Epithelial cell of prostate (primary cell): ENCODE data around the gene BROX.
"Not testable (repeated sequence)": the region's sequence is repeated elsewhere in the genome, so short reads cannot be mapped to it uniquely, and the experiment has no call there.

Experiments used
- DNase-seq: peaks from one replicate; pipeline ENCODE4 v3.0.0-alpha.2; 2011; ENCODE audit warnings: low read depth, low spot score
- H3K27ac ChIP-seq: fragments of 450-650 bp; 2 replicates; pipeline ENCODE4 v1.5.1; 2017; ENCODE audit warnings: mild to moderate bottlenecking

Gene BROX

GRCh38 chr1:222730866-222731265 lies 18.5 kb downstream of the BROX start:
- no peak for DNase-seq
- H3K27ac ChIP-seq, result no peak overlapping the region

- H3K27ac ChIP-seq, result no peak overlapping the region
These were observed 20.1 kb downstream of the BROX start for GRCh38 chr1:222732216-222733159.

GRCh38 chr1:222734740-222735139 lies 22.4 kb downstream of the BROX start:
- no peak overlapping the region for H3K27ac ChIP-seq
- DNase-seq, result no peak

More at GRCh38 chr1:222732216-222733159, 20.1 kb downstream of the BROX start:
- DNase-seq, result no peak

- no peak for DNase-seq
- H3K27ac ChIP-seq, result peak overlapping the region; percentile 1
These were observed 24.1 kb downstream of the BROX start for GRCh38 chr1:222736470-222736869.

- peak within 1 kb of the TSS; percentile 1 for H3K27ac ChIP-seq
- DNase-seq, result peak; percentile 50
These were observed 24.6 kb downstream of the BROX start, which contains the start of gene FAM177B for GRCh38 chr1:222736972-222737371. Gene FAM177B (plus strand): TSS chr1:222737202. CDS start chr1:222746546, 9,344 bp downstream.

GRCh38 chr1:222739465-222739864 lies 27.1 kb downstream of the BROX start:
- no peak overlapping the region for H3K27ac ChIP-seq
- DNase-seq, result no peak

GRCh38 chr1:222739929-222740328 lies 27.6 kb downstream of the BROX start:
- DNase-seq, result no peak
- H3K27ac ChIP-seq, result no peak overlapping the region

- DNase-seq, H3K27ac ChIP-seq: not testable (repeated sequence)
These were observed 29.5 kb downstream of the BROX start for GRCh38 chr1:222741630-222742457.

- DNase-seq, result no peak
- H3K27ac ChIP-seq, result no peak overlapping the region
These were observed 37.6 kb downstream of the BROX start for GRCh38 chr1:222749927-222750326.

- H3K27ac ChIP-seq, result no peak overlapping the region
- DNase-seq, result no peak
These were observed 38.3 kb downstream of the BROX start for GRCh38 chr1:222750651-222751050.

GRCh38 chr1:222751255-222751654 lies 38.9 kb downstream of the BROX start:
- DNase-seq, result no peak
- no peak overlapping the region for H3K27ac ChIP-seq

GRCh38 chr1:222754366-222755139 lies 42.2 kb downstream of the BROX start:
- H3K27ac ChIP-seq, result peak overlapping the region; percentile 63
- peak; percentile 83 for DNase-seq

- no peak overlapping the region for H3K27ac ChIP-seq
- no peak for DNase-seq
These were observed 45.4 kb downstream of the BROX start for GRCh38 chr1:222757646-222758268.

- no peak overlapping the region for H3K27ac ChIP-seq
- DNase-seq, result no peak
These were observed 47.2 kb downstream of the BROX start for GRCh38 chr1:222759451-222760035.

- DNase-seq, result no peak
These were observed 48.7 kb downstream of the BROX start for GRCh38 chr1:222761083-222761482.

GRCh38 chr1:222762178-222762577 lies 49.8 kb downstream of the BROX start:
- H3K27ac ChIP-seq, DNase-seq: not testable (repeated sequence)

More at GRCh38 chr1:222761083-222761482, 48.7 kb downstream of the BROX start:
- no peak overlapping the region for H3K27ac ChIP-seq

- DNase-seq, result no peak
- H3K27ac ChIP-seq, result no peak overlapping the region
These were observed 54.8 kb downstream of the BROX start for GRCh38 chr1:222767152-222767571.

GRCh38 chr1:222768592-222768991 lies 56.2 kb downstream of the BROX start:
- no peak for DNase-seq
- H3K27ac ChIP-seq, result no peak overlapping the region

- no peak for DNase-seq
- H3K27ac ChIP-seq, result no peak overlapping the region
These were observed 56.8 kb downstream of the BROX start for GRCh38 chr1:222769181-222769580.
